SK-N-MC (cell line): ENCODE measurements around the gene AGAP1.

Source experiments
- EZH2 ChIP-seq: fragments of 200-600 bp; sonication (generic); IDR thresholded peaks from one replicate; pipeline ENCODE4 v1.6.1; 2017; ENCODE audit warnings: antibody characterized with exemption
- FOXP2 ChIP-seq: optimal IDR thresholded peaks from 2 replicates; pipeline ENCODE3; 2011; ENCODE audit warnings: mild to moderate bottlenecking, moderate library complexity; ENCODE audit not compliant: insufficient read depth; ENCODE audit errors: extremely low read length, control extremely low read depth
- POLR2AphosphoS5 ChIP-seq: IDR thresholded peaks from 2 replicates; pipeline ENCODE4 v1.6.1; 2012; ENCODE audit warnings: mild to moderate bottlenecking, low read depth, low read length, borderline replicate concordance

- TF ChIP-seq POLR2AphosphoS5 (no peak), EZH2 (no peak), FOXP2 (no peak)
These were observed 532.0 kb downstream of the AGAP1 start for GRCh38 chr2:236025892-236026291.
